ENCODE data around the gene TMEM106C. TPM values are rescaled to one million over a fixed set of nuclear protein-coding genes. Genes with fewer than 3 reads are reported as not detected.

Gene TMEM106C
- total and polyA plus RNA-seq, 10 of the 15 experiments (the other 5 are each of a cell fraction or from before 2014, with no cell fraction given), result 90.2 to 280 (median 161) TPM

DNA sequence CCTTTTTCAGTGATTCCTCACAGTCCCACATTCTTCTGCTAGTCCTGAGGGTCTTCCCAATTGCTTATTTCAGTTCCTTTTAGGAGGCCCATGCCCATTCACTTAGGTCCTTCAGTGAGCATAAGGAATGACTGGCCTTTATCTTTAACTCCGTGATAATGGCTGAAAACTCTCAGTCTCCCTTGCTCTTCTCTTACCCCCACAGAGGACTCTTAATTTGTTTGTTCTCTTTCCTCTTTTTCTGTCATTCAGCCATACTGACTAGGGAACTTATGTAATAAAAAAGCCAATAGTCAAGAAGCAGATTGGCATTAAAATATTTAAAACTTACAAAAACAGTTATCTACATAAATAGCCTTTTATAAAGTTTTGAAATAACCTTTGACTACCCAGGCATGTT lies 41.5 kb upstream of the TMEM106C start:
- H3K4me2 ChIP-seq (ENCODE audit: control insufficient read depth, insufficient read depth), result no peak overlapping the region
- in situ Hi-C loops (cut with MboI) (no loop called here), intact Hi-C loops (cut with micrococcal nuclease; ENCODE audit: unreplicated experiment) (no loop called here)
- WGBS (ENCODE audit: insufficient coverage, insufficient replicate concordance, low lambda C conversion rate, missing lambda C conversion rate), result 43% methylated on average over 1 of the region's 1 CpG
- H3K27ac ChIP-seq (ENCODE audit: control insufficient read depth, insufficient read depth), result no peak overlapping the region
- ChIA-PET CTCF (no interaction called here), POLR2A (no interaction called here), SMC1A (ENCODE audit: uncharacterized antibody, unreplicated experiment) (no interaction called here), RAD21 (ENCODE audit: unreplicated experiment) (no interaction called here)
- no peaks in the 10 kb centered on the region for H3K79me2 ChIP-seq (ENCODE audit: control insufficient read depth, insufficient read depth, low read length)
- BruUV-seq (replicated peaks), result no TSS peak
- 0 out of 2 replicates have a peak, but pooled peaks cover 1% of the 10 kb centered on the region for H4K20me1 ChIP-seq (ENCODE audit: control insufficient read depth, insufficient read depth)
- no peaks in the 10 kb centered on the region for H3K36me3 ChIP-seq (ENCODE audit: control insufficient read depth in 2 of 2, insufficient read depth in 2 of 2, low read length in 1 of 2)
- no peak overlapping the region for H3K4me3 ChIP-seq
- no peak for DNase-seq (ENCODE audit: low read depth, low spot score)
- H2AFZ ChIP-seq (ENCODE audit: control insufficient read depth, low read depth, low read length), result no peak overlapping the region
- peaks cover 0 to 4% of the 10 kb centered on the region in 2 experiments; a peak in 3 of 4 replicates for H3K27me3 ChIP-seq (replicated peaks in 1 of 2; ENCODE audit: control insufficient read depth in 2 of 2, insufficient read depth in 2 of 2, low read length in 1 of 2)
- no peak for FAIRE-seq
- H3K4me1 ChIP-seq (ENCODE audit: control insufficient read depth, insufficient read depth, low read length), result no peaks in the 10 kb centered on the region
- H3K9ac ChIP-seq (ENCODE audit: control insufficient read depth, insufficient read depth, low read length), result no peak overlapping the region
- H3K9me3 ChIP-seq (replicated peaks; ENCODE audit: control insufficient read depth, insufficient read depth, low read length), result no peaks in the 10 kb centered on the region
- no peak for TF ChIP-seq FOS (IDR thresholded peaks at IDR 0.05; ENCODE audit: borderline replicate concordance, extremely low read depth, insufficient read length)
- TF ChIP-seq HDAC2 (IDR thresholded peaks at IDR 0.05), result no peak
- TF ChIP-seq CREM (IDR thresholded peaks at IDR 0.05; ENCODE audit: low read depth), result no peak
- no peak for TF ChIP-seq SUZ12 (IDR thresholded peaks at IDR 0.05; ENCODE audit: unreplicated experiment)
- no peak for TF ChIP-seq NR2C1 (IDR thresholded peaks at IDR 0.05)
- no peak for TF ChIP-seq STAT1 (conservative IDR thresholded peaks at IDR 0.05)
- no peak for TF ChIP-seq NFYA (IDR thresholded peaks at IDR 0.05; ENCODE audit: borderline replicate concordance, low read depth, low read length)
- no peak for TF ChIP-seq ZSCAN29 (IDR thresholded peaks at IDR 0.05)
- TF ChIP-seq, protein P1, sequence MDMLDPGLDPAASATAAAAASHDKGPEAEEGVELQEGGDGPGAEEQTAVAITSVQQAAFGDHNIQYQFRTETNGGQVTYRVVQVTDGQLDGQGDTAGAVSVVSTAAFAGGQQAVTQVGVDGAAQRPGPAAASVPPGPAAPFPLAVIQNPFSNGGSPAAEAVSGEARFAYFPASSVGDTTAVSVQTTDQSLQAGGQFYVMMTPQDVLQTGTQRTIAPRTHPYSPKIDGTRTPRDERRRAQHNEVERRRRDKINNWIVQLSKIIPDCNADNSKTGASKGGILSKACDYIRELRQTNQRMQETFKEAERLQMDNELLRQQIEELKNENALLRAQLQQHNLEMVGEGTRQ (IDR thresholded peaks at IDR 0.05; ENCODE audit: borderline replicate concordance, low read depth, low read length), result no peak
- TF ChIP-seq, protein P2, sequence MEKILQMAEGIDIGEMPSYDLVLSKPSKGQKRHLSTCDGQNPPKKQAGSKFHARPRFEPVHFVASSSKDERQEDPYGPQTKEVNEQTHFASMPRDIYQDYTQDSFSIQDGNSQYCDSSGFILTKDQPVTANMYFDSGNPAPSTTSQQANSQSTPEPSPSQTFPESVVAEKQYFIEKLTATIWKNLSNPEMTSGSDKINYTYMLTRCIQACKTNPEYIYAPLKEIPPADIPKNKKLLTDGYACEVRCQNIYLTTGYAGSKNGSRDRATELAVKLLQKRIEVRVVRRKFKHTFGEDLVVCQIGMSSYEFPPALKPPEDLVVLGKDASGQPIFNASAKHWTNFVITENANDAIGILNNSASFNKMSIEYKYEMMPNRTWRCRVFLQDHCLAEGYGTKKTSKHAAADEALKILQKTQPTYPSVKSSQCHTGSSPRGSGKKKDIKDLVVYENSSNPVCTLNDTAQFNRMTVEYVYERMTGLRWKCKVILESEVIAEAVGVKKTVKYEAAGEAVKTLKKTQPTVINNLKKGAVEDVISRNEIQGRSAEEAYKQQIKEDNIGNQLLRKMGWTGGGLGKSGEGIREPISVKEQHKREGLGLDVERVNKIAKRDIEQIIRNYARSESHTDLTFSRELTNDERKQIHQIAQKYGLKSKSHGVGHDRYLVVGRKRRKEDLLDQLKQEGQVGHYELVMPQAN (conservative IDR thresholded peaks at IDR 0.05), result no peak
- no peak for TF ChIP-seq RAD21 (IDR thresholded peaks at IDR 0.05; ENCODE audit: insufficient read depth, low read depth, low read length)
- no peak for TF ChIP-seq SRF (IDR thresholded peaks at IDR 0.05; ENCODE audit: low read depth in 2 of 2, low read length in 2 of 2)
- no peak for TF ChIP-seq GABPA (IDR thresholded peaks at IDR 0.05; ENCODE audit: low read depth)
- TF ChIP-seq, protein P3, sequence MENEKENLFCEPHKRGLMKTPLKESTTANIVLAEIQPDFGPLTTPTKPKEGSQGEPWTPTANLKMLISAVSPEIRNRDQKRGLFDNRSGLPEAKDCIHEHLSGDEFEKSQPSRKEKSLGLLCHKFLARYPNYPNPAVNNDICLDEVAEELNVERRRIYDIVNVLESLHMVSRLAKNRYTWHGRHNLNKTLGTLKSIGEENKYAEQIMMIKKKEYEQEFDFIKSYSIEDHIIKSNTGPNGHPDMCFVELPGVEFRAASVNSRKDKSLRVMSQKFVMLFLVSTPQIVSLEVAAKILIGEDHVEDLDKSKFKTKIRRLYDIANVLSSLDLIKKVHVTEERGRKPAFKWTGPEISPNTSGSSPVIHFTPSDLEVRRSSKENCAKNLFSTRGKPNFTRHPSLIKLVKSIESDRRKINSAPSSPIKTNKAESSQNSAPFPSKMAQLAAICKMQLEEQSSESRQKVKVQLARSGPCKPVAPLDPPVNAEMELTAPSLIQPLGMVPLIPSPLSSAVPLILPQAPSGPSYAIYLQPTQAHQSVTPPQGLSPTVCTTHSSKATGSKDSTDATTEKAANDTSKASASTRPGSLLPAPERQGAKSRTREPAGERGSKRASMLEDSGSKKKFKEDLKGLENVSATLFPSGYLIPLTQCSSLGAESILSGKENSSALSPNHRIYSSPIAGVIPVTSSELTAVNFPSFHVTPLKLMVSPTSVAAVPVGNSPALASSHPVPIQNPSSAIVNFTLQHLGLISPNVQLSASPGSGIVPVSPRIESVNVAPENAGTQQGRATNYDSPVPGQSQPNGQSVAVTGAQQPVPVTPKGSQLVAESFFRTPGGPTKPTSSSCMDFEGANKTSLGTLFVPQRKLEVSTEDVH (IDR thresholded peaks at IDR 0.05; ENCODE audit: low read depth, partially characterized antibody), result no peak
- no peak for TF ChIP-seq SMARCA5 (IDR thresholded peaks at IDR 0.05)
- TF ChIP-seq CHD1 (IDR thresholded peaks at IDR 0.05; ENCODE audit: low read depth, low read length), result no peak
- no peak for ATAC-seq

Measured in GM12878 (cell line).